Smooth muscle cell of trachea (primary cell): ENCODE results near the gene OVCH2. TPM values are rescaled to one million over a fixed set of nuclear protein-coding genes. Genes with fewer than 3 reads are reported as not detected.

Experiments
- total RNA-seq: library from RNA; depleted of rRNA; stranded (reverse); fragments of >200 nt; gene quantifications from 2 replicates; pipeline ENCODE4 v1.2.1, GENCODE V29; 2014

Gene OVCH2, protein sequence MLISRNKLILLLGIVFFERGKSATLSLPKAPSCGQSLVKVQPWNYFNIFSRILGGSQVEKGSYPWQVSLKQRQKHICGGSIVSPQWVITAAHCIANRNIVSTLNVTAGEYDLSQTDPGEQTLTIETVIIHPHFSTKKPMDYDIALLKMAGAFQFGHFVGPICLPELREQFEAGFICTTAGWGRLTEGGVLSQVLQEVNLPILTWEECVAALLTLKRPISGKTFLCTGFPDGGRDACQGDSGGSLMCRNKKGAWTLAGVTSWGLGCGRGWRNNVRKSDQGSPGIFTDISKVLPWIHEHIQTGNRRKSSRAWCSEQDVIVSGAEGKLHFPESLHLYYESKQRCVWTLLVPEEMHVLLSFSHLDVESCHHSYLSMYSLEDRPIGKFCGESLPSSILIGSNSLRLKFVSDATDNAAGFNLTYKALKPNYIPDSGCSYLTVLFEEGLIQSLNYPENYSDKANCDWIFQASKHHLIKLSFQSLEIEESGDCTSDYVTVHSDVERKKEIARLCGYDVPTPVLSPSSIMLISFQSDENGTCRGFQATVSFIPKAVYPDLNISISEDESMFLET
- not detected in 2 replicates for total RNA-seq

DNA sequence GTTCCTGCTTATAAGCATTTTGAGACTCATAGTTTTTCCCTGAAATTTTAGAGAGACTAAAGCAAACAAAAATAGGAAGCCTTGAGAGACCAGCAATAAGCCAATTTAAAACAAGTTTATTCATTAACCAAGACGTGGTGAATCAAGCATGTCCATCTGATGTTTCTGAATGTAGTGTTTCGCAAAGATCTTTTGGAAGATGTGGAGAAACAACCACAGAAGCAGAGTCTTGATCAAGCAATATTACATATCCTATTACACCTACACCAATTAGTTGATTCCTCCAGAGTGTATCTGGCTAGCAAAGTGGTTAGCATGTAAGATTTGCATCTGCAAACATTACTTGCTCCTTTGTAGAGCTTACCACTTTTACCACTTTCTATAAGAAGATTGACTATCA lies at the start of gene OVCH2:
Gene OVCH2, minus strand, starts transcription at position 101 of the 400 bp plus-strand sequence. Its CDS starts 83 bp downstream, at position 18.

DNA sequence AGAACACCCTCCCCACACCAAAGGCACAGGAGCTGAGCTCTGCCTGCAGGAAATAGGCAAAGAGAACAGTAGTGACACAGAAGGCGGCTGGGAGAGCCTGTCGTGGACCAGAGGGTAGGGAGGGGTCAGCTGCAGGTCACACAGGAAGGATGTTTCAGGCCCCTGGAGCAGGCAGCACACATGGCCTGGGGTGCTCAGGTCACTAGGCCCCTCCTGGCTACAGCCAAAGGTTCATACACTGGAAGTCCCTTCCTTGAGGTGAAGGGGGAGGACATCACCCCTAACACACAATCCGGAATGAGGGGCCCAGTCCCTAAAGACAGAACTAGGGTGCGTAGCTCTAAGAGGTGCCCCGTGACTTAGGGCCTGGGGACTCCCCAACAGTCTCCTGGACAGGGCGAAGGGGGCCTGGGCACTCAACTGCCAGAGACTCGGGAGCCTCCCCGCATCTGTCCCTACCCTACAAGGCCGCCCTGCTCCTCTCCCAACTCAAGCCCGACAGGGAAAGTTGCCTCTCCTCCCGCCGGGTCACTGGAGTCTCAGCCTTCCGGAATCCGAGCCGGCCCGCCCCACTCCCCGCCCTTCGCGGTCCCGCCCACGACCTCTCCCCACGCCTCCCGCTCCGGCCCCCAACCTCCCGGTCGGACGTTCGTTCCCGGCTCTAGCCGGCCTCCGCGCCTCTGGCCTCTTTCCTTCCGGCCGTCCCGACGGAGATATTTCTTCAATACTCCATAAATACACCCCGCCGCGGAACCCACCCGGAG lies 33.1 kb downstream of the OVCH2 start, which contains the start of gene CYB5R2:
Gene CYB5R2, minus strand, starts transcription at position 541 of the 764 bp plus-strand sequence. CDS start 675 bp downstream, outside the sequence.

Other genes with a start within 250 kb of the OVCH2 start
- gene OLFML1, start 221.0 kb downstream of the OVCH2 start, total RNA-seq = 25.5 and 26.8 TPM in 2 replicates
- 17.6 and 22.2 TPM in 2 replicates for gene PPFIBP2, start 192.5 kb downstream of the OVCH2 start, total RNA-seq
- 13.6 and 20.4 TPM in 2 replicates for gene CYB5R2, start 33.0 kb downstream of the OVCH2 start, total RNA-seq
- gene OR5P2, start 90.5 kb upstream of the OVCH2 start, total RNA-seq = not detected in 2 replicates
- gene OR5P3, start 124.4 kb upstream of the OVCH2 start, total RNA-seq = not detected in 2 replicates
- gene OR10A6, start 224.8 kb upstream of the OVCH2 start, total RNA-seq = under 0.01 TPM in 1 of 2 replicates, not detected in the other
- gene OR10A3, start 235.2 kb upstream of the OVCH2 start, total RNA-seq = not detected in 2 replicates